GM18951 (cell line): ENCODE results near the gene JOSD2.

Experiments used
- POLR2A ChIP-seq: IDR thresholded peaks from 4 replicates; pipeline ENCODE4 v1.6.1; 2011; ENCODE audit warnings: mild to moderate bottlenecking; ENCODE audit not compliant: insufficient read length, insufficient read depth; ENCODE audit errors: extremely low read depth
- in situ Hi-C: fragments of 300-500 bp; cut with MboI; formaldehyde crosslinking; loops from one replicate; pipeline ENCODE4 v1.12.0; 2022; ENCODE audit warnings: low sequenced_read_pairs, mixed read lengths, inconsistent platforms; ENCODE audit not compliant: unreplicated experiment

The JOSD2 gene

DNA sequence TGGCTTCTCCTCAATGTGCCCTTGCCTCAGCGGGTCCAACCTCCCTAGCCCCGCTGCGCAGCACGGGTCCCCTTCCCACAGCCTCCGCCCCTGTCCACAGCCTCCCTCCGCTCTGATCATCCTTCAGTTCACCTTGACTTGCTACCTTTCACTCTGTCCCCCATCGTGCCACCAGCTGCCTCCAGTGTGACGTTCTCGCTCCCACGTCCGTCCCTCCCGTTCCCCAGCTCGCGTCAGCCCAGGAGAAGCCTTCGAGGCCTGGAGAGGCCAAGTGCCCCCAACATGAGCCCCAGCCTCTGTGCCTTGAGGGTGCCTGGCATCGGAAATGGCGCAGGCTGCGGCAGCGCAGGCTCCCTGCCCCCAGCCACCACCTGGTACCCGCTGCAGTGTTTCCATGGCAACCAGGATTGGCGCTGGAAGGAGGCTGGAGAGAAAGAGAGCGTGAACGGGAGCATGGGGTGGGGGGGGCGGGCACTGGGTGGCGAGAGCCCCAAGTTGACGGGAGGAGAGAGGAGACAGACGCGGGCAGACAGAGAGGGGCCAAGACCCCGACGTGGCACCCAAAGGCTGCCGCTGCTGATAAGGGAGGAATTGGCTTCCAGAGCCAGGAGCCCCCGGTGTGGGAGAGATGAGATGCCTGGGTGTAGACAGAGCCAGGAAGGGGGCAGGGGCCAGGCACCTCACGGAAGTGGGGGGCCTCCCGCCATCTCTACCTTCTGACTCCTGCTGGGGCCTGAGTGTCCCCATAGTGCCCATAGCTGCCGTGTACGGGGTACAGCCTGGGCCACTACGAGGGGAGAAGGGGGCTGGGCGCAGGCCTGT, 3.6 kb upstream of the JOSD2 start:
- TF ChIP-seq POLR2A, result no peak
- in situ Hi-C loops, result no loop called here

DNA sequence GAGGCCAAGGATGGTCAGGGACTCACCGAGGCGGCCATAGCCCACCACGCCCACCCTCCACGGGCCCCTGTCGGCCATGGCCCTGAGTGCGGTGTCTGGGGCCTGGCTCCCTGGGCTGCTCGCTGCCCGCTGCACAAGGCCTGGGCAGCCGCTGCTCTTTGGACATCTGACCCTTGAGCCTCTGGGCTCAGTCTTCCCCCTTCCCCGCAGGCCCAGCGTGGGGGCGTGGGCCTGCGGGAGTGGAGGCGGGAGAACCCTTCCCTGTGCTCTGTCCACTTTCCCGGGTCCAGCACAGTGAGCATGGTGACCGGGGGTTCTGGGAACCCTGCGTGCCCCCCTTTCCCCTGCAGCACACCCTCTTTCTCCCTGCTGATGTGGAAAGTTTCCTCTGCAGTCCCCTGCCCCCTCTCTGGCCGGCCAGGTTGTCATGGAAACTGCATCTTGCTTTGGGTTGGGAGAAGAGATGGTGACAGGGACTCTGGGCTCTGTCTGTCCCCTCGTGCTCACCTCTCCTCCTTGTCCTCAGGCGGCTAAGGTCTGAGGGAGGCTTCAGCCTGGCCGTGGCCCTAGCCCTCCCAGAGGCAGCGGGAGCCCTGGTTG, 2.9 kb upstream of the JOSD2 start, which contains the start of gene ASPDH:
ASPDH (minus strand) TSS at position 168 of the 600 bp plus-strand sequence; CDS start at position 78, 90 bp downstream.
- in situ Hi-C loops, result no loop called here
- no peak for TF ChIP-seq POLR2A

DNA sequence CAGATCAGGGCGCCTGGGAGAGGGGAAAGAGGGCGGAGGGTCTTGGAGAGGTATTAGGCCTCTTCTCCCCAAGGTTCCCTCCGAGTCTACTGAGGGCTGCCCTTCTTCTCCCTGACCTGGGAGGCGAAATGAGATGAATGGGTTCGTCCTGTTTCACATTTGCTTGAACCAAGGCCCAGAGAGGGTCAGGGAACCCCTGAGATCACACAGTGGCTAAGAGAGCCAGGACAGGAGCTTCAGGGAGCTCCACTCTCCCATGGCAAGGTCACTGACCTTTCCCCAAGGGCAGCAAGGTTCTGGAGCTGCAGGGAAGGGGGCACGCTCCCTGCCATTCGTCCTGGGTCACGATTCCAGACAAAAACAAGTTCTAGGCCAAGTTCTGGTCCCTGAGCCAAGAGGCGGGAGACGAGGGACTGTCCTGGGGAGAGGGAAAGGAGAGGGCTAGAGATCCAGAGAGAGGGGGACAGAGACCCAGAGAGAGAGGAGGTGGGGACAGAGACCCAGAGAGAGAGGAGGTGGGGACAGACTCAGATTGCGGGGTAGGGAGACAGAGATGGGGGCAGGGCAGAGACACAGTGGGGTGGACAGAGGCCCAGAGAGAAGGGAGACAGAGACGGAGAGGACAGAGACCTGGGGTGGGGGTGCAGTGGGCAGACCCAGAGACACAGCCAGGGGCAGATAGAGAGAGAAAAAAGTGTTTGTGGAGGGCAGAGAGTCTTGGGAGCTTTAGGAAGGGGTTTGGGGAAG, 2.2 kb upstream of the JOSD2 start:
- in situ Hi-C loops, result no loop called here

DNA sequence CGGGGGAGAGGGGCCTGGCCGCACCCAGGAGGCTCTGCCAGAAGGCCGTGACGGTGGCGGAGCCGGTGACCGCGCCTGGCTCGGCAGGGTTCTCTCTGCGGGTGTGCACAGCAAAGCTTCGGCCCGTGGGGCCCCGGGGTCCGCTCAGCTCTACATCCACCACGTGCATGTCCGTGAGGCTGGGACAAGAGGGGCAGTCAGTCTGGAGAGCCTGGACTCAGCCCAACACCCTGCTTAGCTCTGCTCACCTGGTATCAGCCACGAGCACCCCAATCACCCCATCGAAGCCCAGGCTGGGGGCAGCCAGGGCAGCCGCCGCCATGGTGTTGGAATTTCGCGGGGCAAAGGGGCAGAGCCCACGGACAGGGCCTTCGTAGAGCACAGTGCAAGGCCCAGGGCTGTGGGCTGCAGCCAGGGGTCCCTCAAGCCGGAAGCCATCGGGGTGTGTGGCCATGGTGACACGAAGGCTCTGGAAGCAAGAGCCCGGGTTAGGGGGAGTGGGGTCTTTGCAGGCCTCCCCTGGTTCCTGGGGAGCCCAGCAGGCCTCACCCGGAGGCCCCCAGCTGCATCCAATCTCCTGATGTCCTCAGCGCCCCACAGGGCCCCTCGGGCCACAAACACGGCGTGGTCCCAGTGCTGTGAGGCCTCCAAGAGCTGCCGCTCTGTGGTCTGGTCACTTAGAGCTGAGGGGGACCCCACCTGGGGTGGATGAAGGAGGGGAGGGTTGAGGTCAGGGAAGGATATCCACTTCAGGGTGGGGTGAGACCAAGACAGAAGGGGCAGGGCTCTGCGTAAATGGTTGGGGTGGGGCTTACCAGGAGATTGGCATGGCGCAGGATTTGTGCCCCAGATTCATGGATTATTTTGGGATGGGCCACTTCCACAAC, 1.4 kb upstream of the JOSD2 start:
- TF ChIP-seq POLR2A, result no peak
- in situ Hi-C loops, result no loop called here

More for the DNA sequence above, 2.2 kb upstream of the JOSD2 start:
- TF ChIP-seq POLR2A, result no peak

DNA sequence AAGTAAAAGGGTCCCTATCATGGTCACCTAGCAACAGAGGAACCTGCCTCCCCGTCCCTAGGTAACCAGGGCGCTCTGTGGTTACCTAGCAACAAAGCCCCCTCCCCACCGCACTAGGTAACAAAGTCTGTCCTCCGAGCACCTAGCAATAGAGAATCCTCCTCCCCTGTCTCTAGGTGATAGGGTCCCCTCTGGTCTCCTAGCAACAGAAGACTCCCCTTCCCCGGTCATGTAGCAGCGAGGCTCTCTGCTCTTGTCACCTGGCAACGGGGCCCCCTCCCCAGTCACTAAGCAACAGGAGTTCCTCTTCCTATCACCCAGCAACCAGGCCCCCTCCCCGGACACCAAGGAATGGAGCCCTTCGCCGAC, 307 bp downstream of the JOSD2 start:
- TF ChIP-seq POLR2A, result no peak
- in situ Hi-C loops, result no loop called here

DNA sequence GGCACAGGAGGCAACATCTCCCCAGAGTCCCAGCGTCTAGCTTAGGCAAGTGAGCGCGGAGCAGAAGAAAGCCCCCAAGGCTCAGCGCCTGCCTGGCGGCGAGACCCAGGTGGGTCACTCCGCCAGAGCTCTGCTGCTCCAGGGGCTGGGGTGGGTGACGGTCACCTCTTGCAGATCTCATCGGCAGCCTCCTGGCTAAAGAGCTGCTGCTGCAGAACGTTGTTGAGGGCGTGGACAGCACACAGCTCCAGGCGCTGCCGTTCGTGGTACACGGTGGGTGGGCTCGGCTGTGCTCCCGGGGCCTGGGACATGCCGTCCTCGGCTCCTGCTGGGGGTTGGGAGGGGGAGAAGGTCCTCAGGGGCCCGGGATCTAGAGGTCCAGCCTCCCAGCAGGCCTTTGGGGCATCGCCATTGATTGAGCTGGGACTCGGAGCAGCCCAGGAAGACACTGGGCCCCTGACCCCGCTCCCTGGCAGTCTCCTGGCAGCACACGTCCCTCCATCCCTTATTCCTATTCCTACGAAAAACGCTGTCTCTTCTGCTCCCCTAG, 795 bp downstream of the JOSD2 start:
- TF ChIP-seq POLR2A, result no peak
- in situ Hi-C loops, result no loop called here

DNA sequence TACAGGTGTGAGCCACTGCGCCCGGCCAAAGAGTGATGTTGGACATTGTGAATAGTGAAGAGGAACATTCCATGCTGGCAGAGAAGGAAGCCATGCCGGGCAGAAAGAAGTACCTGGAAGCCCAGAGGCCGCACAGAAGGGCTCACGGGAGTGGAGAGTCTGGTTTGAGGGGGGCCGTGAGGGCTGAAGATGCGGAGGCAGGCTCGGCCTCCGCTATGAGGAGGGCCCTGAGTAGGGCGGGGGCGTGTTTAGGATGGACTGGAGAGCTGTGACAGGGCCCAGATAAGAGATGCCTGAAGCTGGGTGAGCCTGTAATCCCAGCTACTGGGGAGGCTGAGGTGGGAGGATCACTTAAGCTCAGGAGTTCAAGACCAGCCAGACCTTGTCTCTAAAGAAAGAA, 1.6 kb downstream of the JOSD2 start:
- in situ Hi-C loops, result no loop called here
- no peak for TF ChIP-seq POLR2A

DNA sequence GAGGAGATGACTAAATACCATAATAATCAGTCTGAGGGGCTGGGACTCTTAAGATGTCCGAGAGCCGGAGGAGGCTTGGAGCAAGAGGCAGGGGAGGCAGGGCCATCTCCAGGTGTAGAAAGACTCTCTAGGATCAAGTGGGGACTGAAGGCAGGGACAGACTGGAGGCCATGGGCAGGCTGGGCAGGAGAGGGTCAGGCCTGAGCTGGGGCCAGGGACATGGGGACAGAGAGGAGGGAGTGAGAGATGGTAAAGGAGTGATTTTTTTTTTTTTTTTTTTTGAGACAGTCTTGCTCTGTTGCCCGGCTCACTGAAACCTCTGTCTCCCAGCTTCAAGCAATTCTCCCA, 2.2 kb downstream of the JOSD2 start:
- no peak for TF ChIP-seq POLR2A
- in situ Hi-C loops, result no loop called here

DNA sequence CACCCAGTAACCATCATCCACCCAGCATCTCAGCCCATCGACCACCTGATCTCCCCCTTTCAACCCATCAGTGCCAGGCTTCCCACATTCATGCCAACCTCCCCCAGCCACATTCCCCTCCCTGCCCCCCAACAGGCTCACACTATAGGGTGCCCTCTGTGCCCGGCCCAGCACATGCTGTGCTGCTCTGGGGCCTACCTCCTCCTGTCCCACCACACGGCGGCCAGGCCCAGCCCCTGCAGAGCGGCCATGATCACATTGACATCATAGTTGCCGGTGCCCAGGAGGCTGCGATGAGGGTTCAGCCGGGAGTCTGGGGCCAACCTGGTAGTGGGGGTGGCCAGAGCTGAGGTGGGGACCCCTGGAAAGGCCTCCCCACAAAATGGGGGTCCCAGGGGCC, 3.6 kb downstream of the JOSD2 start:
- in situ Hi-C loops, result no loop called here
- TF ChIP-seq POLR2A, result no peak

DNA sequence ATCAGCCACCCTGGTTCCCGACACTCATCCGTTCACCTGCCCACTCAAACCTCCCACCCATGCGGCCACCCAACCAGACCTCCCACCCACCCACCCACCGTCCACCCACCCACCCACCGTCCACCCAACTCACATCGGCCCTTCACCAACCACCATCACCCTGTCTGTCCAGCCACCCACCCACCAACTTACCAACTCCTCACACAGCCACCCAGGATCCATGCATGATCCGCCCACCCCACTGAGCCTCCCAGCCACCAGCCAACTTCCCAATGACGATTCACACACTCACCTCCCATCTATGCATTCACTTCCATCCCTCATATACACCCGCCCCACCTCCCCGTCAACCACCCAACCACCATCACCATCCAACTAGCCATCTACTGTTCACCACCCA, 4.3 kb downstream of the JOSD2 start:
- TF ChIP-seq POLR2A, result no peak
- in situ Hi-C loops, result no loop called here

DNA sequence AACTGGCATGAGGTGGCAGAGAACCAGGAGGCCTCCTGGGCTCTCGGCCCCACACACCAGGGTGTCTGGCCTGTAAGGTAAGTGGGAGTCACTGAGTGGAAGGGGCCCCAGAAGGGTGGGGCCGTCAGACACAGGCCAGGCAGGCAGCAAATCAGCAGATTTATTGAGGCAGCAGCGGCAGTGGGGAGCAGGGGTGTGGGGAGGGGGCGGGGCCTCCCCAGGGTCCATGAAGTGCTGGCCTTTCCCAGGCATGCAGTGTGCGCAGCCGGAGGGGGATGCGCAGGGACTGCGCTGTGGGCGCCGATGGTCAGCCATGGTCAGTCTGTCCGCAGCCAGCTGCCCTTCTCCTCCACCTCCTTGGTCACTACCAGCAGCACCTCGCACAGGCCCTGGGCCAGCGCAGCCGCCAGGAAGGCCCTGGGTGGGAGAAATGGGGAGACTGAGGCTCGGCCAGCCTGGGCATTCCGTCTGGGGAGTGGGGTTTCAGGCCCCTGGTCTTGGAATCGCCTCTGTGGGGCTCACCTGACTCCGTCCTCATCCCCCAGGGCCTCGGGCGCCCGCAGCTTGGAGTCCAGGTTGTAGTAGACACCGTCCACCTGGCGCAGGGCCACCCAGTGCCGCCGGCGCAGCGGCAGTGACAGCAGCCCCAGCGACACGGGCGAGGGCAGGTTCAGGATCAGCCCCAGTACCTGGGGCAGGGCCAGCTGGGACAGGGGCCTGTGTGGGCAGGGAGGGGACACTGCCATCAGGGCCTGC, 5.0 kb downstream of the JOSD2 start:
- no peak for TF ChIP-seq POLR2A
- in situ Hi-C loops, result no loop called here

DNA sequence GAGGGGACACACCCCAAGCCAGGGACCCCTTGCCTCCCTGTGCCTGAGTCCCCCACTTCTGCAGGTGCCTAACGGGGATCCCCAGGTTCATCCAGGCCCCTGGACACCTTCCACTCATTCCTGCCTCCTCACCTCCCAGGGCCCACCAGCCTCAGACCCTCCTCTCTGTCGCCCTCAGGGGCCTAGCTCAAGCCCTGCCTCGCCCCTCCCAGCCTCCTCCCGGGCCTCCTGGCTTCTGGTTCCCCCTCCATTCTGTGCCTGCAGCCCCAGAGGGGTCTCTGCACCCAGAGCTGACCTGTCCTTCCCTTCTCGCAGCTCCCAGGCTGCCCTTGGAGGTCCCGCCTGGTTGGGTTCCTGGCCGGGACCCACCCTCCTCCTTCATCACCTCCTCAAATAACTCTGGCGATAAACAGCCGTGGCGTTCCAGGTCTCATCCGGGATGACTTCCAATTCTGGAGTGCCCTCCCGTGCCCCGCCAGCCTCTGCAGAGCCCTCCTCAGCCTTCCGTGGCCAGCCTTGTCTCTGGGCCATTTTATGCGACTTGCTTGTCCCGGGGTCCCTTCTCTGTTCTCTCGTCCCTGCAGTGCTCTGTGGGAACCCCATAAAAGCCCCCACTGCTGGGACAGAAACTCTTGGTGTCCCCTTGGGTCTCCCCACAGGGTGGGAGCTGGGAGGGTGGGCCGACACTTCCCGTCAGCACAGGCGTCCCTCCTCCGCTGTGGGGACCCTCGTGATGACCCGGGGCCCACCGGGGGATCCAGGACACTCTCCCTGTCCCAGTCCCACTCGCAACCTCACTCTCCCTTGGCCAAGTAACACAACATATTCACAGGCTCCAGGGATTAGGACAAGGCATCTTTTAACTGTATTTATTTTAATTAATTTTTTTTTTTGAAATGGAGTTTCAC, 9.2 kb downstream of the JOSD2 start:
- no peak for TF ChIP-seq POLR2A
- in situ Hi-C loops, result no loop called here
